ENCODE results near the gene MCF2.
"Not testable (repeated sequence)": the region's sequence is repeated elsewhere in the genome, so short reads cannot be mapped to it uniquely, and the experiment has no call there.

MCF2 gene
- total RNA-seq, result 0.39 to 1.5 (median 0.46) reads per million in 3 experiments

- no peak for DNase-seq
Measured at GRCh38 chrX:139708067-139708466, at the start of gene MCF2. Gene MCF2, minus strand, starts transcription at chrX:139708167. Its CDS starts 56,423 bp downstream, at chrX:139651744.

GRCh38 chrX:139751053-139751452 lies 43.1 kb upstream of the MCF2 start:
- no peak for DNase-seq

GRCh38 chrX:139750390-139750789 lies 42.4 kb upstream of the MCF2 start:
- DNase-seq, result no peak

GRCh38 chrX:139739138-139739537 lies 31.2 kb upstream of the MCF2 start:
- no peak for DNase-seq

- no peak for DNase-seq
Measured at GRCh38 chrX:139738581-139738980, 30.6 kb upstream of the MCF2 start.

- DNase-seq, result no peak
Measured at GRCh38 chrX:139736151-139736550, 28.2 kb upstream of the MCF2 start.

- DNase-seq, result no peak
Measured at GRCh38 chrX:139734996-139735395, 27.0 kb upstream of the MCF2 start.

- no peak for DNase-seq
Measured at GRCh38 chrX:139725720-139726119, 17.8 kb upstream of the MCF2 start.

- no peak for DNase-seq
Measured at GRCh38 chrX:139724626-139725025, 16.7 kb upstream of the MCF2 start.

- no peak for DNase-seq
Measured at GRCh38 chrX:139720979-139721378, 13.0 kb upstream of the MCF2 start.

GRCh38 chrX:139720136-139720535 lies 12.2 kb upstream of the MCF2 start:
- no peak for DNase-seq

GRCh38 chrX:139702658-139703057 lies 5.3 kb downstream of the MCF2 start:
- no peak for DNase-seq

GRCh38 chrX:139692908-139693307 lies 15.1 kb downstream of the MCF2 start:
- DNase-seq, result no peak

- no peak for DNase-seq
Measured at GRCh38 chrX:139692506-139692849, 15.5 kb downstream of the MCF2 start.

GRCh38 chrX:139691843-139692505 lies 16.0 kb downstream of the MCF2 start:
- DNase-seq, result no peak

- DNase-seq, result no peak
Measured at GRCh38 chrX:139691493-139691842, 16.5 kb downstream of the MCF2 start.

- not testable (repeated sequence) for DNase-seq
Measured at GRCh38 chrX:139685175-139685574, 22.8 kb downstream of the MCF2 start.

GRCh38 chrX:139680356-139680755 lies 27.6 kb downstream of the MCF2 start:
- no peak for DNase-seq

- DNase-seq, result no peak
Measured at GRCh38 chrX:139647597-139647996, 60.4 kb downstream of the MCF2 start.

GRCh38 chrX:139642241-139642927 lies 65.6 kb downstream of the MCF2 start:
- no peak for DNase-seq

- no peak for DNase-seq
Measured at GRCh38 chrX:139640259-139640658, 67.7 kb downstream of the MCF2 start.

- DNase-seq, result no peak
Measured at GRCh38 chrX:139639253-139639652, 68.7 kb downstream of the MCF2 start.

- DNase-seq, result no peak
Measured at GRCh38 chrX:139600105-139600504, 107.9 kb downstream of the MCF2 start.

- no peak for DNase-seq
Measured at GRCh38 chrX:139596068-139596467, 111.9 kb downstream of the MCF2 start.

- DNase-seq, result no peak
Measured at GRCh38 chrX:139585613-139586012, 122.4 kb downstream of the MCF2 start.
